GM19397 (cell line): ENCODE results near the gene RELB.
"Not testable (repeated sequence)": the region's sequence is repeated elsewhere in the genome, so short reads cannot be mapped to it uniquely, and the experiment has no call there.

Experiments used
- ATAC-seq: cut with Tn5 transposase; IDR thresholded peaks from one replicate; pipeline ENCODE4 v1.9.1; 2021; ENCODE audit warnings: mild to moderate bottlenecking, moderate library complexity; ENCODE audit not compliant: unreplicated experiment

RELB gene

GRCh38 chr19:44986389-44986788, 14.9 kb upstream of the RELB start:
- no peak for ATAC-seq

GRCh38 chr19:44987148-44987675, 14.1 kb upstream of the RELB start:
- no peak for ATAC-seq

GRCh38 chr19:44988273-44988672, 13.0 kb upstream of the RELB start:
- no peak for ATAC-seq

- ATAC-seq = no peak
These were observed 12.2 kb upstream of the RELB start for GRCh38 chr19:44988896-44989556.

- ATAC-seq = no peak
These were observed 10.8 kb upstream of the RELB start for GRCh38 chr19:44990459-44990858.

- ATAC-seq = no peak
These were observed 10.3 kb upstream of the RELB start for GRCh38 chr19:44990966-44991365.

GRCh38 chr19:44992336-44993163, 8.7 kb upstream of the RELB start:
- no peak for ATAC-seq

- ATAC-seq = no peak
These were observed 7.7 kb upstream of the RELB start for GRCh38 chr19:44993526-44993925.

- ATAC-seq = no peak
These were observed 7.2 kb upstream of the RELB start for GRCh38 chr19:44993926-44994537.

GRCh38 chr19:44998025-44998424, 3.2 kb upstream of the RELB start:
- ATAC-seq = no peak

GRCh38 chr19:44999131-44999925, 1.9 kb upstream of the RELB start:
- ATAC-seq = not testable (repeated sequence)

GRCh38 chr19:45000665-45001064, 599 bp upstream of the RELB start:
- ATAC-seq = not testable (repeated sequence)

GRCh38 chr19:45003485-45003884, 2.2 kb downstream of the RELB start:
- ATAC-seq = no peak

GRCh38 chr19:45005787-45006186, 4.5 kb downstream of the RELB start:
- no peak for ATAC-seq

GRCh38 chr19:45008552-45008951, 7.3 kb downstream of the RELB start:
- no peak for ATAC-seq

GRCh38 chr19:45009625-45010255, 8.5 kb downstream of the RELB start:
- ATAC-seq = no peak

GRCh38 chr19:45010306-45010705, 9.0 kb downstream of the RELB start:
- ATAC-seq = no peak

GRCh38 chr19:45011959-45012358, 10.7 kb downstream of the RELB start:
- ATAC-seq = no peak

GRCh38 chr19:45016388-45017314, 15.4 kb downstream of the RELB start:
- peak; percentile 70 for ATAC-seq
